ENCODE data around the gene NAA16. TPM values are rescaled to one million over a fixed set of nuclear protein-coding genes. Genes with fewer than 3 reads are reported as not detected.

Gene NAA16
- polyA plus RNA-seq, 1 of the 3 experiments (the other 2 are of a cell fraction) = 4.4 TPM

- Histone ChIP-seq H3K4me2 (no peak overlapping the region), H3K27ac (ENCODE audit: low read depth in 2 of 2, low read length in 1 of 2) (no peak overlapping the region), H2AFZ (ENCODE audit: low read depth) (no peak overlapping the region), H3K36me3 (replicated peaks in 1 of 2; ENCODE audit: control insufficient read depth in 1 of 2, insufficient read depth in 2 of 2, low read length in 1 of 2) (peaks cover 2 to 29% of the 10 kb centered on the region in 2 experiments), H3K9me3 (no peaks in the 10 kb centered on the region), H3K27me3 (ENCODE audit: insufficient read depth) (no peaks in the 10 kb centered on the region), H3K9me2 (no peaks in the 10 kb centered on the region), H3K4me3 (ENCODE audit: low read depth in 2 of 2, low read length in 1 of 2) (no peak overlapping the region), H3K4me1 (ENCODE audit: control insufficient read depth in 1 of 2, insufficient read depth in 2 of 2, low read depth in 1 of 2, low read length in 1 of 2) (peaks cover 3 to 18% of the 10 kb centered on the region in 2 experiments), H3K9ac (no peak overlapping the region), H3F3A (replicated peaks; ENCODE audit: insufficient read depth) (peaks cover 9% of the 10 kb centered on the region), H4K20me1 (ENCODE audit: insufficient read depth) (peaks cover 43% of the 10 kb centered on the region), H3K79me2 (ENCODE audit: insufficient read depth) (peaks cover 92% of the 10 kb centered on the region)
- ChIA-PET CTCF (interaction anchor here (1.1 to 1.4 kb wide), 2 partner anchors 54 to 337 kb away, joined by 3 read pairs; no protein-coding TSS in a partner anchor), POLR2A (no interaction called here)
- no peak for TF ChIP-seq GATA2 (CRISPR knock-in tag; IDR thresholded peaks at IDR 0.05)
- peak; percentile 28; the same call in 1 of the 2 replicates for TF ChIP-seq TCF12 (IDR thresholded peaks at IDR 0.05)
- DNase-seq = no peak
- WGBS (ENCODE audit: low lambda C conversion rate) = 93% methylated on average over 5 of the region's 5 CpGs
These were observed 4.5 kb downstream of the NAA16 start for GRCh38 chr13:41315443-41316047.

GRCh38 chr13:41317243-41317642 is 6.2 kb downstream of the NAA16 start:
- no peak overlapping the region for H2AFZ ChIP-seq (ENCODE audit: low read depth)
- peaks cover 3 to 18% of the 10 kb centered on the region in 2 experiments for H3K4me1 ChIP-seq (ENCODE audit: control insufficient read depth in 1 of 2, insufficient read depth in 2 of 2, low read depth in 1 of 2, low read length in 1 of 2)
- peaks cover 43% of the 10 kb centered on the region for H4K20me1 ChIP-seq (ENCODE audit: insufficient read depth)
- H3K27ac ChIP-seq (ENCODE audit: low read depth in 2 of 2, low read length in 1 of 2) = no peak overlapping the region
- no peaks in the 10 kb centered on the region for H3K9me3 ChIP-seq
- H3K36me3 ChIP-seq (replicated peaks in 1 of 2; ENCODE audit: control insufficient read depth in 1 of 2, insufficient read depth in 2 of 2, low read length in 1 of 2) = peaks cover 5 to 43% of the 10 kb centered on the region in 2 experiments
- no peaks in the 10 kb centered on the region for H3K27me3 ChIP-seq (ENCODE audit: insufficient read depth)
- DNase-seq = no peak
- ChIA-PET POLR2A (no interaction called here), CTCF (interaction anchor here (0.6 kb wide), 1 partner anchor 174 kb away, joined by 3 read pairs; no protein-coding TSS in a partner anchor)
- peaks cover 96% of the 10 kb centered on the region for H3K79me2 ChIP-seq (ENCODE audit: insufficient read depth)
- no peak overlapping the region for H3K9ac ChIP-seq
- TF ChIP-seq GATA2 (CRISPR knock-in tag; IDR thresholded peaks at IDR 0.05) = no peak
- WGBS (ENCODE audit: low lambda C conversion rate) = 92% methylated on average over 1 of the region's 1 CpG
- H3F3A ChIP-seq (replicated peaks; ENCODE audit: insufficient read depth) = peaks cover 6% of the 10 kb centered on the region
- H3K9me2 ChIP-seq = no peaks in the 10 kb centered on the region
- H3K4me2 ChIP-seq = no peak overlapping the region
- H3K4me3 ChIP-seq (ENCODE audit: low read depth in 2 of 2, low read length in 1 of 2) = no peak overlapping the region

- CTCF ChIA-PET = no interaction called here
- WGBS (ENCODE audit: low lambda C conversion rate) = 95% methylated on average over 2 of the region's 2 CpGs
These were observed 14.7 kb downstream of the NAA16 start for GRCh38 chr13:41325752-41326151.

More at GRCh38 chr13:41325752-41326151, 14.7 kb downstream of the NAA16 start:
- H2AFZ ChIP-seq (ENCODE audit: low read depth) = no peak overlapping the region
- H3K9ac ChIP-seq = no peak overlapping the region
- H3K4me3 ChIP-seq (ENCODE audit: low read depth in 2 of 2, low read length in 1 of 2) = no peak overlapping the region
- no peaks in the 10 kb centered on the region for H3K9me3 ChIP-seq
- no peaks in the 10 kb centered on the region for H4K20me1 ChIP-seq (ENCODE audit: insufficient read depth)
- POLR2A ChIA-PET = no interaction called here
- no peak for DNase-seq
- H3K4me1 ChIP-seq (ENCODE audit: control insufficient read depth in 1 of 2, insufficient read depth in 2 of 2, low read depth in 1 of 2, low read length in 1 of 2) = peaks cover 0 to 3% of the 10 kb centered on the region in 2 experiments; a peak in 1 of 4 replicates
- H3K36me3 ChIP-seq (replicated peaks in 1 of 2; ENCODE audit: control insufficient read depth in 1 of 2, insufficient read depth in 2 of 2, low read length in 1 of 2) = peaks cover 47 to 50% of the 10 kb centered on the region in 2 experiments
- H3K4me2 ChIP-seq = no peak overlapping the region
- no peaks in the 10 kb centered on the region for H3K27me3 ChIP-seq (ENCODE audit: insufficient read depth)
- no peak for TF ChIP-seq USF1 (IDR thresholded peaks at IDR 0.05; ENCODE audit: borderline replicate concordance, low read depth)
- no peak for TF ChIP-seq NRF1 (IDR thresholded peaks at IDR 0.05; ENCODE audit: low read depth, low read length)
- no peak for TF ChIP-seq ELF1 (IDR thresholded peaks at IDR 0.05)
- TF ChIP-seq TCF12 (IDR thresholded peaks at IDR 0.05) = no peak
- no peak for TF ChIP-seq RFX5 (IDR thresholded peaks at IDR 0.05; ENCODE audit: low read length)
- no peak for TF ChIP-seq CTCF (IDR thresholded peaks at IDR 0.05)
- no peak for TF ChIP-seq JUND (IDR thresholded peaks at IDR 0.05)
- TF ChIP-seq RCOR1 (IDR thresholded peaks at IDR 0.05; ENCODE audit: low read length) = no peak
- TF ChIP-seq EZH2phosphoT487 (IDR thresholded peaks at IDR 0.05; ENCODE audit: borderline replicate concordance, low read depth) = no peak
- no peak for TF ChIP-seq TEAD4 (IDR thresholded peaks at IDR 0.05; ENCODE audit: borderline replicate concordance, insufficient read depth)
- TF ChIP-seq GATA2 (CRISPR knock-in tag; IDR thresholded peaks at IDR 0.05) = no peak
- TF ChIP-seq MEF2A (IDR thresholded peaks at IDR 0.05; ENCODE audit: borderline replicate concordance, low read depth) = no peak
- no peak for TF ChIP-seq REST (IDR thresholded peaks at IDR 0.05; ENCODE audit: low read depth, low read length)
- TF ChIP-seq TAF1 (IDR thresholded peaks at IDR 0.05; ENCODE audit: borderline replicate concordance, low read depth, low read length) = no peak
- no peak overlapping the region for H3K27ac ChIP-seq (ENCODE audit: low read depth in 2 of 2, low read length in 1 of 2)
- H3K79me2 ChIP-seq (ENCODE audit: insufficient read depth) = peaks cover 19% of the 10 kb centered on the region
- no peaks in the 10 kb centered on the region for H3K9me2 ChIP-seq
- no peaks in the 10 kb centered on the region for H3F3A ChIP-seq (replicated peaks; ENCODE audit: insufficient read depth)
